Neural cell (in vitro differentiated cells): ENCODE measurements around the gene UBE2V1. TPM values are rescaled to one million over a fixed set of nuclear protein-coding genes. Genes with fewer than 3 reads are reported as not detected.

ENCODE experiments used
- H2AFZ ChIP-seq: fragments of 200-600, 300-800 bp; sonication (generic), shearing (Covaris generic); 2 replicates; pipeline ENCODE4 v1.6.0; 2014; ENCODE audit warnings: low read depth, mild to moderate bottlenecking, antibody characterized with exemption, low read length, moderate library complexity
- H3F3A ChIP-seq: fragments of 200-600 bp; shearing (Covaris generic); 2 replicates; pipeline ENCODE4 v1.6.1; 2016; ENCODE audit warnings: mild to moderate bottlenecking, moderate library complexity, mixed read lengths, antibody characterized with exemption, low read length; ENCODE audit not compliant: insufficient read depth, poor library complexity, severe bottlenecking
- H3K27ac ChIP-seq: fragments of 200-600, 300-800 bp; sonication (generic), shearing (Covaris generic); 2 replicates; pipeline ENCODE4 v1.5.1; 2014; ENCODE audit warnings: mild to moderate bottlenecking, low read length, moderate library complexity
- H3K27me3 ChIP-seq: fragments of 300-800, 200-600 bp; sonication (generic), shearing (Covaris generic); 2 replicates; pipeline ENCODE4 v1.6.0; 2014; ENCODE audit warnings: mild to moderate bottlenecking, low read depth, low read length, moderate library complexity; ENCODE audit not compliant: insufficient read depth
- H3K36me3 ChIP-seq: fragments of 300-800, 200-600 bp; sonication (generic), shearing (Covaris generic); 2 replicates; pipeline ENCODE4 v1.5.1; 2014; ENCODE audit warnings: mild to moderate bottlenecking, antibody characterized with exemption, low read length, moderate library complexity; ENCODE audit not compliant: insufficient read depth
- H3K4me2 ChIP-seq: fragments of 300-800, 200-600 bp; sonication (generic), shearing (Covaris generic); 2 replicates; pipeline ENCODE4 v1.6.0; 2014; ENCODE audit warnings: mild to moderate bottlenecking, low read length
- H3K4me3 ChIP-seq: fragments of 300-800, 200-600 bp; sonication (generic), shearing (Covaris generic); 2 replicates; pipeline ENCODE4 v1.5.1; 2014; ENCODE audit warnings: mild to moderate bottlenecking, low read length, moderate library complexity
- H3K79me2 ChIP-seq: fragments of 200-600 bp; shearing (Covaris generic); replicated peaks from 2 replicates; pipeline ENCODE4 v1.6.0; 2014; ENCODE audit warnings: mild to moderate bottlenecking, low read length, moderate library complexity; ENCODE audit not compliant: insufficient read depth
- H3K9ac ChIP-seq: fragments of 300-800, 200-600 bp; sonication (generic), shearing (Covaris generic); 2 replicates; pipeline ENCODE4 v1.6.1; 2016; ENCODE audit warnings: mild to moderate bottlenecking, low read length, mixed read lengths
- H3K9me2 ChIP-seq: fragments of 200-600 bp; shearing (Covaris generic); 2 replicates; pipeline ENCODE4 v1.6.1; 2016; ENCODE audit warnings: mild to moderate bottlenecking, low read length, mixed read lengths; ENCODE audit not compliant: insufficient read depth
- H3K9me3 ChIP-seq: fragments of 200-600, 300-800 bp; sonication (generic), shearing (Covaris generic); 2 replicates; pipeline ENCODE4 v1.6.1; 2016; ENCODE audit warnings: mild to moderate bottlenecking, mixed run types, low read length, moderate library complexity, mixed read lengths
- H4K20me1 ChIP-seq: fragments of 200-600 bp; shearing (Covaris generic); 2 replicates; pipeline ENCODE4 v1.6.1; 2016; ENCODE audit warnings: mild to moderate bottlenecking, mixed run types; ENCODE audit not compliant: insufficient read depth
- EP300 ChIP-seq: fragments of 450-650 bp; conservative IDR thresholded peaks from 2 replicates; pipeline ENCODE4 v1.6.1; 2014; ENCODE audit warnings: antibody characterized with exemption, mild to moderate bottlenecking, moderate library complexity; ENCODE audit not compliant: poor library complexity, severe bottlenecking
- EZH2 ChIP-seq: fragments of 200-600, 300-800 bp; shearing (Covaris generic), sonication (generic); IDR thresholded peaks from 2 replicates; pipeline ENCODE4 v1.6.1; 2014; ENCODE audit warnings: antibody characterized with exemption, low read length, borderline replicate concordance, mild to moderate bottlenecking; ENCODE audit not compliant: insufficient read depth, poor library complexity, severe bottlenecking
- MXI1 ChIP-seq: fragments of 450-650 bp; conservative IDR thresholded peaks from 2 replicates; pipeline ENCODE4 v1.6.1; 2014; ENCODE audit warnings: antibody characterized with exemption, mild to moderate bottlenecking; ENCODE audit not compliant: poor library complexity, severe bottlenecking
- POLR2AphosphoS5 ChIP-seq: IDR thresholded peaks from 2 replicates; pipeline ENCODE4 v1.6.1; 2012
- RAD21 ChIP-seq: fragments of 450-650 bp; conservative IDR thresholded peaks from 2 replicates; pipeline ENCODE4 v1.6.1; 2014; ENCODE audit warnings: antibody characterized with exemption, mild to moderate bottlenecking, moderate library complexity
- SMC3 ChIP-seq: fragments of 450-650 bp; conservative IDR thresholded peaks from 2 replicates; pipeline ENCODE4 v1.6.1; 2014; ENCODE audit warnings: antibody characterized with exemption, mild to moderate bottlenecking, moderate library complexity; ENCODE audit not compliant: poor library complexity
- TAF1 ChIP-seq: IDR thresholded peaks from 2 replicates; pipeline ENCODE4 v1.6.1; 2012; ENCODE audit warnings: low read depth
- polyA plus RNA-seq: library from polyadenylated mRNA; depleted of rRNA; stranded (reverse); fragments of >200 nt; gene quantifications from 2 replicates; pipeline ENCODE4 v1.2.3, GENCODE V29; 2014
- TF ChIP-seq, protein P1 (sequence below): IDR thresholded peaks from 2 replicates; pipeline ENCODE4 v1.6.1; 2012; ENCODE audit warnings: borderline replicate concordance
- TF ChIP-seq, protein P2 (sequence below): fragments of 450-650 bp; IDR thresholded peaks from 2 replicates; pipeline ENCODE4 v1.5.1; 2014; ENCODE audit warnings: antibody characterized with exemption, mild to moderate bottlenecking, moderate library complexity; ENCODE audit not compliant: poor library complexity, severe bottlenecking

UBE2V1 gene
- polyA plus RNA-seq, 1 donor from 2014 or later = 34.4 TPM

DNA sequence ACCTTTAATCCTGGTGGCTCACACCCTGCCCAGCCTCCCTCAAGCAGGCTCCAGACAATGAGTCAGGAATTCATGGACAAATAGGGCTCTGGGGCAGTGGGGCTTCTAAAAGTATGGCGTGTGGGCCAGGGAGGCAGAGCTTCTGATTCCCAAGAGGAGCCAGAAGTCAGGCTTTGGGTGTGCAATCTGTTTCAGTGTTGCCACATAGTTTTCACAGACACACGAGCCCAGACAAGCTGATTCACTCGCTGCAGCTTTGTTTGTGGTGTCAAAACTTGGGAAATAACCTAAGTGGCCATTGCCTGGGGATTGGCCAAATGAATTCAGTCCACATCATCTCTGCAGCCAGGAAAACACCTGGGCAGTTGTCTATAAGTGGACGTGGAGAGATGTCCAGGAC is 31.4 kb upstream of the UBE2V1 start:
- no peaks in the 10 kb centered on the region for H4K20me1 ChIP-seq
- H2AFZ ChIP-seq = no peak overlapping the region
- H3K9ac ChIP-seq = no peak overlapping the region
- no peaks in the 10 kb centered on the region for H3K27me3 ChIP-seq
- H3F3A ChIP-seq = no peaks in the 10 kb centered on the region
- H3K27ac ChIP-seq = no peak overlapping the region
- no peaks in the 10 kb centered on the region for H3K9me2 ChIP-seq
- no peak overlapping the region for H3K4me2 ChIP-seq
- H3K9me3 ChIP-seq = no peaks in the 10 kb centered on the region
- TF ChIP-seq EZH2 (no peak), TAF1 (no peak), SMC3 (no peak), EP300 (no peak), MXI1 (no peak), RAD21 (no peak), POLR2AphosphoS5 (no peak)
- TF ChIP-seq, protein P1, sequence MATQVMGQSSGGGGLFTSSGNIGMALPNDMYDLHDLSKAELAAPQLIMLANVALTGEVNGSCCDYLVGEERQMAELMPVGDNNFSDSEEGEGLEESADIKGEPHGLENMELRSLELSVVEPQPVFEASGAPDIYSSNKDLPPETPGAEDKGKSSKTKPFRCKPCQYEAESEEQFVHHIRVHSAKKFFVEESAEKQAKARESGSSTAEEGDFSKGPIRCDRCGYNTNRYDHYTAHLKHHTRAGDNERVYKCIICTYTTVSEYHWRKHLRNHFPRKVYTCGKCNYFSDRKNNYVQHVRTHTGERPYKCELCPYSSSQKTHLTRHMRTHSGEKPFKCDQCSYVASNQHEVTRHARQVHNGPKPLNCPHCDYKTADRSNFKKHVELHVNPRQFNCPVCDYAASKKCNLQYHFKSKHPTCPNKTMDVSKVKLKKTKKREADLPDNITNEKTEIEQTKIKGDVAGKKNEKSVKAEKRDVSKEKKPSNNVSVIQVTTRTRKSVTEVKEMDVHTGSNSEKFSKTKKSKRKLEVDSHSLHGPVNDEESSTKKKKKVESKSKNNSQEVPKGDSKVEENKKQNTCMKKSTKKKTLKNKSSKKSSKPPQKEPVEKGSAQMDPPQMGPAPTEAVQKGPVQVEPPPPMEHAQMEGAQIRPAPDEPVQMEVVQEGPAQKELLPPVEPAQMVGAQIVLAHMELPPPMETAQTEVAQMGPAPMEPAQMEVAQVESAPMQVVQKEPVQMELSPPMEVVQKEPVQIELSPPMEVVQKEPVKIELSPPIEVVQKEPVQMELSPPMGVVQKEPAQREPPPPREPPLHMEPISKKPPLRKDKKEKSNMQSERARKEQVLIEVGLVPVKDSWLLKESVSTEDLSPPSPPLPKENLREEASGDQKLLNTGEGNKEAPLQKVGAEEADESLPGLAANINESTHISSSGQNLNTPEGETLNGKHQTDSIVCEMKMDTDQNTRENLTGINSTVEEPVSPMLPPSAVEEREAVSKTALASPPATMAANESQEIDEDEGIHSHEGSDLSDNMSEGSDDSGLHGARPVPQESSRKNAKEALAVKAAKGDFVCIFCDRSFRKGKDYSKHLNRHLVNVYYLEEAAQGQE = no peak
- TF ChIP-seq, protein P2, sequence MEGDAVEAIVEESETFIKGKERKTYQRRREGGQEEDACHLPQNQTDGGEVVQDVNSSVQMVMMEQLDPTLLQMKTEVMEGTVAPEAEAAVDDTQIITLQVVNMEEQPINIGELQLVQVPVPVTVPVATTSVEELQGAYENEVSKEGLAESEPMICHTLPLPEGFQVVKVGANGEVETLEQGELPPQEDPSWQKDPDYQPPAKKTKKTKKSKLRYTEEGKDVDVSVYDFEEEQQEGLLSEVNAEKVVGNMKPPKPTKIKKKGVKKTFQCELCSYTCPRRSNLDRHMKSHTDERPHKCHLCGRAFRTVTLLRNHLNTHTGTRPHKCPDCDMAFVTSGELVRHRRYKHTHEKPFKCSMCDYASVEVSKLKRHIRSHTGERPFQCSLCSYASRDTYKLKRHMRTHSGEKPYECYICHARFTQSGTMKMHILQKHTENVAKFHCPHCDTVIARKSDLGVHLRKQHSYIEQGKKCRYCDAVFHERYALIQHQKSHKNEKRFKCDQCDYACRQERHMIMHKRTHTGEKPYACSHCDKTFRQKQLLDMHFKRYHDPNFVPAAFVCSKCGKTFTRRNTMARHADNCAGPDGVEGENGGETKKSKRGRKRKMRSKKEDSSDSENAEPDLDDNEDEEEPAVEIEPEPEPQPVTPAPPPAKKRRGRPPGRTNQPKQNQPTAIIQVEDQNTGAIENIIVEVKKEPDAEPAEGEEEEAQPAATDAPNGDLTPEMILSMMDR = no peak
- no peak overlapping the region for H3K4me3 ChIP-seq
- H3K36me3 ChIP-seq = peaks cover 8% of the 10 kb centered on the region
- H3K79me2 ChIP-seq = peaks cover 3% of the 10 kb centered on the region

DNA sequence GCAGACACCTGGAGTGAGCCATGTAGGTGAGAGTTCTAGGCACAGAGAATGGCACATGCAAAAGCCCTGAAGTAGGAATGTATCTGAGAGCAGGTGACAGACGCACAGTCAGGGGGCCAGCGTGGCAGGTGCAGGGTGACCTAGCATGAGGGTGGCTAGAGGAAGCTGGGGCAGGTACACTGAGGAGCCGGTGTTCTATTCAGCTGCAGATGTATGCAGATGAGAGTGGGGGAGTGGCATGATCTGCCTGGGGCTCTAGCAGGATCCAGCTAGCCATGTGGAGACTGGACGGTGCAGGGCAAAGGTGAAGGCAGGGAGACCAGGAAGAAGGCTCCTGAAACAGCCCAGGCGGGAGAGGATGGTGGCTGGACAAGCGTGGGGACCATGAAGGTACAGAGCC is 29.9 kb upstream of the UBE2V1 start:
- H3K9me2 ChIP-seq = no peaks in the 10 kb centered on the region
- no peak overlapping the region for H3K4me3 ChIP-seq
- H3K27me3 ChIP-seq = no peaks in the 10 kb centered on the region
- no peaks in the 10 kb centered on the region for H3F3A ChIP-seq
- H3K4me2 ChIP-seq = no peak overlapping the region
- no peak for TF ChIP-seq TAF1
- TF ChIP-seq, protein P2 = no peak
- TF ChIP-seq SMC3 = no peak
- TF ChIP-seq EZH2 = no peak
- TF ChIP-seq POLR2AphosphoS5 = no peak
- TF ChIP-seq EP300 = no peak
- no peak for TF ChIP-seq MXI1
- TF ChIP-seq, protein P1 = no peak
- TF ChIP-seq RAD21 = no peak
- H2AFZ ChIP-seq = no peak overlapping the region
- H3K9me3 ChIP-seq = no peaks in the 10 kb centered on the region
- no peaks in the 10 kb centered on the region for H4K20me1 ChIP-seq
- no peak overlapping the region for H3K9ac ChIP-seq
- H3K79me2 ChIP-seq = no peaks in the 10 kb centered on the region
- peaks cover 8% of the 10 kb centered on the region for H3K36me3 ChIP-seq
- H3K27ac ChIP-seq = no peak overlapping the region
